GM12801 (cell line): ENCODE measurements around the gene PLEKHA8.

Experiments
- TF ChIP-seq, protein P1 (sequence below): IDR thresholded peaks from one replicate; pipeline ENCODE4 v1.5.1; 2011; ENCODE audit warnings: control low read depth; ENCODE audit not compliant: insufficient read length; ENCODE audit errors: extremely low read depth

PLEKHA8 gene

DNA sequence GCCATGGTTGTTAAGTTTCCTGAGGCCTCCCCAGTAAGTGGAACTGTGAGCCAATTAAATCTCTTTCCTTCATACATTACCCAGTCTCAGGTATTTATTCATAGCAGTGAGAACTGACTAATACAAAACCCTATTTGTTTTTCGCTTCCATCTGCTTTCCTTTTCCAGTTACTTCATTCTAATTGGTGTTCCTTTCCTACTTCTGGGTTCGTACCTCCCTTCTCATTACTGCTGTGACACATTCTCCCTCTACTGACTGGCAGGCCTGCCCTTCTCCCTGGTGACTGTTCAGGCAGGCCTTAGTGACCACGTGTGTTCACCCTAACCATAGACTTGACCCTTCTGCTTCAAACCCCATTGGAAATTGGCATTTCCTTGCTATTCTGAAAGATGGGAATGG, 144.2 kb downstream of the PLEKHA8 start:
- TF ChIP-seq, protein P1, sequence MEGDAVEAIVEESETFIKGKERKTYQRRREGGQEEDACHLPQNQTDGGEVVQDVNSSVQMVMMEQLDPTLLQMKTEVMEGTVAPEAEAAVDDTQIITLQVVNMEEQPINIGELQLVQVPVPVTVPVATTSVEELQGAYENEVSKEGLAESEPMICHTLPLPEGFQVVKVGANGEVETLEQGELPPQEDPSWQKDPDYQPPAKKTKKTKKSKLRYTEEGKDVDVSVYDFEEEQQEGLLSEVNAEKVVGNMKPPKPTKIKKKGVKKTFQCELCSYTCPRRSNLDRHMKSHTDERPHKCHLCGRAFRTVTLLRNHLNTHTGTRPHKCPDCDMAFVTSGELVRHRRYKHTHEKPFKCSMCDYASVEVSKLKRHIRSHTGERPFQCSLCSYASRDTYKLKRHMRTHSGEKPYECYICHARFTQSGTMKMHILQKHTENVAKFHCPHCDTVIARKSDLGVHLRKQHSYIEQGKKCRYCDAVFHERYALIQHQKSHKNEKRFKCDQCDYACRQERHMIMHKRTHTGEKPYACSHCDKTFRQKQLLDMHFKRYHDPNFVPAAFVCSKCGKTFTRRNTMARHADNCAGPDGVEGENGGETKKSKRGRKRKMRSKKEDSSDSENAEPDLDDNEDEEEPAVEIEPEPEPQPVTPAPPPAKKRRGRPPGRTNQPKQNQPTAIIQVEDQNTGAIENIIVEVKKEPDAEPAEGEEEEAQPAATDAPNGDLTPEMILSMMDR: no peak

DNA sequence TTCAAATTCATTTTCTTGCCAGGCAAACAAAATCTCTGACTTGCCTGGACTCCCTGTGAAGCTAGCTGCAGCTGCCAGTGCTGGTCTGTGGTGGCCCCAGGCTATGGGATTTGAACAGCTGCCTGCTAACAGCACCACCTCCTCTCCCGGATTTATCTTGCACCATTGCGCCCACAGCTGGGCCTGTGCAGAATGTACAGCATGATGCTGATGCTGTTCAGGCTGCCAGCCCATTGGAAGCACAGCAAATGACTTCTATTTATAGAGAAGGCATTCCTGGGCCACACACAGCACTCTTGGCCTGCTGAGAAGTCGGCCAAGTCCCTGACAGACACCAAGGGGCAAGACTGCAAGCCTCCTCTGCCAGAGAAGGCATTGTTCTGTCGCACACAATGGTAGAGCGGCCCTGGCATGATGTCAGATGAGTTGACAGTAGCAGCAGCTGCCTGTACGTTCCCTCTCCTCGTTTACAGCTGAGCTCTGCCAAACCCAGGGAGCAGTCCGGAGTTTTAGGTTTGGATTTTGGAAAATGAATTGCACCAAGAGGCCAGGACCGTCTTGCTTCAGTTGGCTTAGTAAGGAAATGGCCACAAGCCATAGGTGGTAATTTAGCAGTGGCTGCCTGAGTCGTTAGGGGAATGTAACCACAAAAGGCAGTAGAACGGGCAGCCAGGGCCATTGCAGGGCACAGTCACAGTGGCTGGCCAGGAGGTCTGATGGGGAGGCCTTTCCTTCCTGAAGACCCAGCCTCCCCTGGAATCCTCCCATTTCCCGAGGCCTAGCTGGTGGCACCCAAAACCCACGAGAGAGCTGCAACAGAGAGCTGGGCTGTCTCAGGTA, 145.1 kb downstream of the PLEKHA8 start:
- TF ChIP-seq, protein P1: no peak

DNA sequence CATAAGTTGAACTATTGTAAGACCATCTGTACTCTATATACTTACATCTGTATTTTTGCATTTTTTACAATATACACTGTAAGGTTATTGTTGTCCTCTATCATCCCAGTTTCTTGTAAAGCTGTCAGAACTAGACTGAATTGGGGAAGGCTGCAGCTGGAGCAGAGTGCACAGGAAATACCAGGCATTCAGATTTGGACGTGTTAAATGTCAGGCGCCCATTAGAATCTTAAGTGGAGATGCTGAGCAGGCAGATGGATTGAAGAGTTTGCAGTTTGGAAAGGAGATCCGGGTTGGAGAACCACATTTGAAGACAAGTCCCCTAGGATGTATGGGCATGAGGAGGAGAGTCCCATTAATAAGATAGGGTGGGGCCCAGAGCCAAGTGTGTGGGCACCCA, 147.0 kb downstream of the PLEKHA8 start:
- TF ChIP-seq, protein P1: no peak

DNA sequence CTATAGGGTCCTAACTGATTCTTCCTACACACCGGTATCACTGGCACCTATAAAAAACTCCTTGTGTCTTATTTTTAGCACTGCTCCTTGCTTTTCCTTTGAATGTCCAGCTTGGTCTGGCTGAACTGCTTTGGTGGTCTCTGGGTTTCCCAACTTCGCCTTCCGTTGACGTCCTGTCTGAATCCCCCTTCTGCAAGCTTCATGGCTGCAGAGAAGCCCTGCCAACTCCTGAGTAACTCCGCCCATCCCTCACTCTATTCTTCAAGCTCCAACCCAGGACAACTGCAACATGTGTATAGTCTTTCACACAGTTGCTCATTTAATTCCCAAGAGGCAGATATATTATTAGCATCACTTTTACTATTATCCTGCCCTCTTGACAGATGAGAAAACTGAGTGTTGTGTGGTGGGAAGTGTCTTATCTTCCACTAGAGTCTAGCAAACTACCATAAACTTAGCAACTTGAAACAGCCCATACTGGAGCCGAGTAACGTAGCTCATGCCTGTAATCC, 147.5 kb downstream of the PLEKHA8 start:
- TF ChIP-seq, protein P1: no peak

DNA sequence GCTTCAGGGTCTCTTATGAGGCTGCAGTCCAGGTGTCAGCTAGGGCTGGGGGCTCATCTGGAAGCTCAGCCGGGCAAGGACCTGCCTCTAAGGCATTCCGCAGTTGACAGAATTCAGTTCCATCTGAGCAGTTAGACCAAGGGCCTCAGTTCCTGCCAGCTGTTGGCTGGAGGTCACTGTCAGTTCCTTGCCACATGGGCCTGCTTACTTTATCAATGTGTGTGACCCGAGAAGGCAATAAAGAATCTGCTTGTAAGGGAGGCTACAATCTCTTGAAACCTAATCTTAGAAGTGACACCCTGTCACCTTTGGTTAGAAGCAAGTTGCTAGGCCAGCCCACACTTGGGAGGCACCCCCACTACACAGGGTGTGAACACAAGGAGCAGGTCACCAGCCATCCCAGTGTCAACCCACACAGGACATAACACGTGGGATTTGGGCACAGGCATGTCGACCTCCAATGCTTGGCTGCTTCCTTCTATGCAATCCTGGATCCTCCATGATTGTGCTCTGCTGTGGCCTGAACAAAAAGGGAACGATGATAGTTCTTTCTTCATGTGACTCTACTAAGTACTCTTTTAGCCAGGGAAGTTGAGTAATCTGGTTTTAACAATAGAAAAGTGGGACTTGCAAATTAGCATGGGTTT, 148.4 kb downstream of the PLEKHA8 start:
- TF ChIP-seq, protein P1: no peak

DNA sequence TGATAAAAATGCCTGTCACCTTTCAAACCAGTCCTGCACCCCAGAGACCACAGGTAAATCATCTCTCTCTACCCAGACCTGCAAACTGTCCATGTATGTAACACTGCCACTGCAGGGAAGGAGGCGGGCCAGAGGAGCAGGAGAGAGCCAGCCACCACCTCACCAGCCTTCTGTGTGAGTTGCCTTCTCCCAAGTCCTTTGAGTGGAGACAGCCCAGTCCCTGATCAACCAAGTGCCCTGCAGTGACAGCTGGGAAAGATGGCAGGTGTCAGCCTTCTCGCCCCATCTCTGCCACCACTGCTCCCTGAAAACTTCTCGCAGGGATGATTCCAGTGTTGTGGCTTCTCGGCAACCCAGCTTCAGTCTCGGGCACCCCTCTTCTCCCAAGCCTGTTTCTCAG, 149.0 kb downstream of the PLEKHA8 start:
- TF ChIP-seq, protein P1: no peak

DNA sequence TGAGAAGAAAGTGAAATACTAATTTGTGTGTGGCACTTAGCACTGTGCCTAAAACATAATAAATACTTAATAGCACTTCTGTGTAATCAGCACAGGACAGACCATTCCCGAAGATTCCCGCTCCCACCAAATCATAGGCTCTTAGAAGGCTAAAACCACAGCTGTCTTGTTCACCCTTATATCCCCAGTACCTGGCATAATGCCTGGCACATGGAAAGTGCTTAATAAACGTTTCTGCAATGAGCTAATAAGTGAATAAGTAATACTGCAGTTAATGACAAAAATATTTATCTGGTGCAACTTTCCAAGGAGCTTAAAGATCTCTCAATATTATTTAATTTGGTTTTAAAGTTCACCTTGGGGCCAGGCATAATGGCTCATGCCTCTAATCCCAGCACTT, 149.8 kb downstream of the PLEKHA8 start:
- TF ChIP-seq, protein P1: no peak
